GM21619 (cell line): Measurements from ENCODE around the gene RNF115.
"Not testable (repeated sequence)": the region's sequence is repeated elsewhere in the genome, so short reads cannot be mapped to it uniquely, and the experiment has no call there.

ENCODE experiments used
- ATAC-seq: cut with Tn5 transposase; IDR thresholded peaks from one replicate; pipeline ENCODE4 v1.9.1; 2021; ENCODE audit not compliant: unreplicated experiment

RNF115 gene

DNA sequence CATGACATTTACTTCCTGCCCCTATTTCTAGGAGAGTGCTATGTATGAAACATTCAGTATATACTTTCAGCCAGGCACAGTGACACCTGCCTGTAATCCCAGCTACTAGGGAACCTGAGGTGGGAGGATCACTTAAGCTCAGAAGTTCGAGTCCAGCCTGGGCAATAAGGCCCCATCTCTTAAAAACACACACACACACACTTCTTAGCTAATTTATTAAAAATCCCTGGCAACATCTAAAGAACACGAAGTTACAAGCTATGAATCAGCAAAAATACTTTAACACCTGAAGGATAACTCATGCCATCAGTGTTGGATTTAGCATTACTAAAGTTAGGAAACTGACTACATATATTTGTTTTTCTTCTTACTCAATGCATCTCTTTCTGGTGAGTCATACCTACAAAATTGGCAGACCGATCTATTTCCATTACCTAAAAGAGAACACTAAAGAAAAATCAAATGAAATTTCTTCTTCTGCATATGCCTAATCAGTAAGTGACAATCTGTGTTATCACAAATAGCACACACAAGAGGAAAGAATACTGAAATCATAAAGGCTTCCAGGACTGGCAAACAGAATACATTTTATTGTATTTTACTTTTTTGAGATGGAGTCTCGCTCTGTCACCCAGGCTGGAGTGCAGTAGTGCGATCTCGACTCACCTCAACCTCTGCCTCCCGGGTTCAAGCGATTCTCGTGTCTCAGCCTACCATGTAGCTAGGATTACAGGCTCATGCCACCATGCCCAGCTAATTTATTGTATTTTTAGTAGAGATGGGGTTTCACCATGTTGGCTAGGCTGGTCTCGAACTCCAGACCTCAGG, 41.4 kb downstream of the RNF115 start:
- no peak for ATAC-seq

DNA sequence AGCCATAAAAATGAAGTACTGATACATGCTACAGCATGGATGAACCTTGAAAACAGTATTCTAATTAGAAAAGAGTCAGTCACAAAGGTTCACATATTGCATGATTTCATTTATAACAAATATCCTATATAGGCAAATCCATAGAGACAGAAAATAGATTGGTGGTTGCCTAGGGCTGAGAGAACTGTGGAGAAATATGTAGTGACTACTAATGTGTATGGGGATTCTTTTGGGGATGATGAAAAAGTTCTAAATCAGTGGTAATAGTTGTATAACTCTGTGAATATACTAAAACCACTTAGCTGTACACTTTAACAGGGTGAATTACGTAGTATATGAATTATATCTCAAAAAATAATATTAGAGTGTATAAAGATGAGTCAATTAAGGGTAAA, 45.8 kb downstream of the RNF115 start:
- ATAC-seq, result no peak

DNA sequence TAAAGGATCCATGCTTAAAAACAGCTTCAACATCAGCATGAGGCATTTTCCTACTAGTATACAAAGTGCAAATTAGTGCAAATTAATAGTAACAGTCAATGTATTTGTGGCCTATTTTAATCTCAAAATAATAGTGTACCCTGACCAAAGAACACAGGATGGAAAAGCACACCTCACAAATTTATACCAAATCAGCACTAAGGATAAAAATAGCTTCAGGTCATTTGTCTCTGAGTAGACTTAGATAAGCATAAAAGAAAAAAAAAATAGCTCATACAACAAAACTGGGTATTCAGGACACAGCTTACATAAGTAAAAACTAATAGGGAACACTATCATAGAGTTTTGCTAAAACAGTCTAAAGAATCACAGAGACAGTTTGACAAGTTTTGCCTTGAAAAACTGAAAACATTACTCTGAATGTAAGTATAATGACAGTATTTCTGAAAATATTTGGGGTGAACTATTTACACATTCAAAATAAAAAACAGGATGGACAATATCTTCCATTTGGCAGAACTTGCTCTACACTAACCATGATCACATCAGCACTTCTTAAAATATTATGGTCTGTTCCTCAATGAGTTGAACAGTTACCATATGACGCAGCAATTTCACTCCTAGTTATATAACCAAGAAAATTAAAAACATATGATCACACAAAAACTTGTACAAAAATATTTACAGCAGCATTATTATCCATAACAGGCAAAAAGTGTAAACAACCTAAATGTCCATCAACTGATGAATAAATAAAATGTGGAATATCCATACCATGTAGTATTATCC, 46.3 kb downstream of the RNF115 start:
- ATAC-seq, result no peak

DNA sequence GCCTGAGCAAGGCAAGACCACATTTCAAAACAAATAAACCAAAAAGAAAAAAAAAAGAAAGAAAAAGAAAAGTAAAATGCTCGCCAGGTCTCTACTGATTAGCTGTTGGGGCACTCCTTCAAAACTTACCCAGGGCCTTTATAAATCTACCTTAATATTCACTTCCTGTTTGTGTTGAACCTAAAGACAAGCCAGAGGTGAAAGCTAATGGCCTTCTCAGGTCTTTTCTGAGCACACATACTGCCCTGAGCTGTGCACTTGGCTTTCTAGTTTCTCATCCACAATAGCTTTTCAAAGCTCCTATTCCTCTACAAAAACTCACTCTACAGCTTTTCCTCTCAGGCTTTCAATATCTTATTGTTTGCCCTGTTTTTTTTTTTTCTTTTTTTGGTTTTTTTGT, 50.5 kb downstream of the RNF115 start:
- no peak for ATAC-seq

DNA sequence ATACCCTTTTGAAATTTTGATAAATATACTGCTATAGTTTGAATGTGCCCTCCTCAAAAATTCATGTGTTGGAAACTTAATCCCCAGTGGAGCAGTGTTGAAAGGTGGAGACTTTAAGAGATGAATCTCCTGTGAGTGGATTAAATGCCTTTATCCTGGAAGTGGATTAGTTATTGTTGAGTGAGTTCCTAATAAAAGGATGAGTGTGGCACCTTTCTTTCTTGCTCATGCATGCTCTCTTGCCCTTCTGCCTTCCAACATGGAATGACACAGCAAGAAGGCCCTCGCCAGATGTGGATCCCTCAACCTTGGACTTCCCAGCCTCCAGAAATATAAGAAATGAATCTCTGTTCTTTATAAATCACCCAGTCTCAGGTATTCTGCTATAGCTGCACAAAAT, 52.8 kb downstream of the RNF115 start:
- no peak for ATAC-seq

DNA sequence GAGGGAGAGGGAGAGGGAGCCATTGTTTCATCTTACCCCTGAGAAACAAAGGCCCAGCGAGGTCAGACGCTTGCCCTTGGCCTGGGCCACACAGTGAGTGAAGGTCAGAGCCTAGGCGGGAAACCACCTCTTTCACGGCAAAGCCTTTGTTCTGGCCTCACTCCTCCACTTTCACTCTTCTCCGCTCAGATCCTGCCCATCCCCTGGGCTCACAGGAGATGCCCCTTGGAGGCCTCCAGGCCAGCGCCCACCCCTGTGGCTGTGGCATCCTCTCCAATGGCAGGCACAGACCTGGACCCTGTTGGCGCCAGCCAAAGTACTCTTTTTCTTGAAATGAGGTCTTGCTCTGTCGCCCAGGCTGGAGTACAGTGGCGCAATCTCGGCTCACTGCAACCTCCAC, 55.9 kb downstream of the RNF115 start:
- ATAC-seq, result not testable (repeated sequence)

DNA sequence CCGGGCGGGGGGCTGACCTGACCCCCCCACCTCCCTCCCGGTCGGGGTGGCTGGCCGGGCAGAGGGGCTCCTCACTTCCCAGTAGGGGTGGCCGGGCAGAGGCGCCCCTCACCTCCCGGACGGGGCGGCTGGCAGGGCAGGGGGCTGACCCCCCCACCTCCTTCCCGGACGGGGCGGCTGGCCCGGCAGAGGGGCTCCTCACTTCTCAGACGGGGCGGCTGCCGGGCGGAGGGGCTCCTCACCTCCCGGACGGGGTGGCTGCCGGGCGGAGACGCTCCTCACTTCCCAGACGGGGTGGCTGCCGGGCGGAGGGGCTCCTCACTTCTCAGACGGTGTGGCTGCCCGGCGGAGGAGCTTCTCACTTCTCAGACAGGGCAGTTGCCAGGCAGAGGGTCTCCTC, 57.0 kb downstream of the RNF115 start:
- ATAC-seq, result not testable (repeated sequence)

DNA sequence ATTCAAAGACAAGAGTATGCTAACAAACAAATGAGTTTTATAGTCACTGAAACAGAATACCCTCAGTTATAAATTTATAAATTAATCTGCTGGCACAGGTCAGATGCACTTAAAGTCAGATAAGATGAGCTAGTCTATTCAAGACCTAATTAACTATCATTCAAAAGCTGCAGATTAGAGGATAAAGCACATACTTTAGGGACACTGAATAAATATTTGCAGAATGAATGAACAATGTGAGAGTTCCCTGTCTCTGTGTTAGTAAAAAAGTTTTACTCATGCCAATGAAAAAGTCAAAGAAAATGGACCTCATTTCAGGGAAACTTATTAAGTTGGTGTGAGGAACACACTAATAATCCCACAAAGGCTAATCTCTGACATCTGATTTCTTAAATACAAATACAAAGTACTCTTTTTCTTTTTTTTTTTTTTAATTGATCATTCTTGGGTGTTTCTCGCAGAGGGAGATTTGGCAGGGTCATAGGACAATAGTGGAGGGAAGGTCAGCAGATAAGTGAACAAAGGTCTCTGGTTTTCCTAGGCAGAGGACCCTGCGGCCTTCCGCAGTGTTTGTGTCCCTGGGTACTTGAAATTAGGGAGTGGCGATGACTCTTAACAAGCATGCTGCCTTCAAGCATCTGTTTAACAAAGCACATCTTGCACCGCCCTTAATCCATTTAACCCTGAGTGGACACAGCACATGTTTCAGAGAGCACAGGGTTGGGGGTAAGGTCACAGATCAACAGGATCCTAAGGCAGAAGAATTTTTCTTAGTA, 58.1 kb downstream of the RNF115 start:
- ATAC-seq, result not testable (repeated sequence)

DNA sequence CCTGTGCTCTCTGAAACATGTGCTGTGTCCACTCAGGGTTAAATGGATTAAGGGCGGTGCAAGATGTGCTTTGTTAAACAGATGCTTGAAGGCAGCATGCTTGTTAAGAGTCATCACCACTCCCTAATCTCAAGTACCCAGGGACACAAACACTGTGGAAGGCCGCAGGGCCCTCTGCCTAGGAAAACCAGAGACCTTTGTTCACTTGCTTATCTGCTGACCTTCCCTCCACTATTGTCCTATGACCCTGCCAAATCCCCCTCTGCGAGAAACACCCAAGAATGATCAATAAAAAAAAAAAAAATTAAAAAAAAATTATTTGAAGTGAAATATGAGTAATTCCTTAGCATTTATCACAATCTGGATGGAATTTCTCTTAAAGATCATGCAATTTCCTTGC, 58.8 kb downstream of the RNF115 start:
- ATAC-seq, result not testable (repeated sequence)

DNA sequence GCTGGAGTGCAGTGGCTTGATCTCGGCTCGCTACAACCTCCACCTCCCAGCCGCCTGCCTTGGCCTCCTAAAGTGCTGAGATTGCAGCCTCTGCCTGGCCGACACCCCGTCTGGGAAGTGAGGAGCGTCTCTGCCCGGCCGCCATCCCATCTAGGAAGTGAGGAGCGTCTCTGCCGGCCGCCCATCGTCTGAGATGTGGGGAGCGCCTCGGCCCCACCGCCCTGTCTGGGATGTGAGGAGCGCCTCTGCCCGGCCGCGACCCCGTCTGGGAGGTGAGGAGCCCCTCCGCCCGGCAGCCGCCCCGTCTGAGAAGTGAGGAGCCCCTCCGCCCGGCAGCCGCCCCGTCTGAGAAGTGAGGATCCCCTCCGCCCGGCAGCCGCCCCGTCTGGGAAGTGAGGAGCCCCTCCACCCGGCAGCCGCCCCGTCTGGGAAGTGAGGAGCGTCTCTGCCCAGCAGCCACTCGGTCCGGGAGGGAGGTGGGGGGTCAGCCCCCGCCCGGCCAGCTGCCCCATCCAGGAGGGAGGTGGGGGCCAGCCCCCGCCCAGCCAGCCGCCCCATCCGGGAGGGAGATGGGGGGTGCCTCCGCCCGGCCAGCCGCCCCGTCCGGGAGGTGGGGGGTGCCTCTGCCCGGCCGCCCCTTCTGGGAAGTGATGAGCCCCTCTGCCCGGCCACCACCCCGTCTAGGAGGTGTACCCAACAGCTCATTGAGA, 59.5 kb downstream of the RNF115 start:
- ATAC-seq, result not testable (repeated sequence)

DNA sequence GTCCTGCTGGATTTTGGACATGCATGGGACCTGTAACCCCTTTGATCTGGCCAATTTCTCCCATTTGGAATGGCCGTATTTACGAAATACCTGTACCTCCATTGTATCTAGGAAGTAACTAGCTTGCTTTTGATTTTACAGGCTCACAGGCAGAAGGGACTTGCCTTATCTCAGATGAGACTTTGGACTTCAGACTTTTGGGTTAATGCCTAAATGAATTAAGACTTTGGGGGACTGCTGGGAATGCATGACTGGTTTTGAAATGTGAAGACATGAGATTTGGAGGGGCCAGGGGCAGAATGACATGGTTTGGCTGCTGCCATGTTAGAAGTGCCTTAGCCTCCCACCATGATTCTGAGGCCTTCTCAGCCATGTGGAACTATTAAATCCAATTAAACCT, 61.9 kb downstream of the RNF115 start:
- not testable (repeated sequence) for ATAC-seq

DNA sequence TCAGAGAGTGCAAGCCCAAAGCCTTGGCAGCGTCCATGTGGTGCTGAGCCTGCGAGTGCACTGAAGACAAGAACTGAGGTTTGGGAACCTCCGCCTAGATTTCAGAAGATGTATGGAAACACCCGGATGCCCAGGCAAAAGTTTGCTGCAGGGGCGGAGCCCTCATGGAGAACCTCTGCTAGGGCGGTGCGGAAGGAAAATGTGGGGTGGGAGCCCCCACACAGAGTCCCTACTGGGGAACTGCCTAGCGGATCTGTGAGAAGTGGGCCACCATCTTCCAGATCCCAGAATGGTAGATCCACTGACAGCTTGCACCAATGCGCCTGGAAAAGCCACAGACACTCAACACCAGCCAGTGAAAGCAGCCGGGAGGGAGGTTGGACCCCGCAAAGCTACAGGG, 62.4 kb downstream of the RNF115 start:
- not testable (repeated sequence) for ATAC-seq

DNA sequence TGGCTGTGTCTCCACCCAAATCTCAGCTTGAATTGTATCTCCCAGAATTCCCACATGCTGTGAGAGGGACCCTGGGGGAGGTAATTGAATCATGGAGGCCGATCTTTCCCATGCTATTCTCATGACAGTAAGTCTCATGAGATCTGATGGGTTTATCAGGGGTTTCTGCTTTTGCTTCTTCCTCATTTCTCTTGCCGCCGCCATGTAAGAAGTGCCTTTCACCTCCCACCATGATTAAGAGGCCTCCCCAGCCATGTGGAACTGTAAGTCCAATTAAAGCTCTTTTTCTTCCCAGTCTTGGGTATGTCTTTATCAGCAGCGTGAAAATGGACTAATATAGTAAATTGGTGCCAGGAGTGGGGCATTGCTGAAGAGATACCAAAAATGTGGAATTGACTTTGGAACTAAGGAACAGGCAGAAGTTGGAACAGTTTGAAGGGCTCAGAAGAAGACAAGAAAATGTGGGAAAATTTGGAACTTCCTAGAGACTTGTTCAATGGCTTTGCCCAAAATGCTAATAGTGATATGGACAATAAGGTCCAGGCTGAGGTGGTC, 63.4 kb downstream of the RNF115 start:
- not testable (repeated sequence) for ATAC-seq

DNA sequence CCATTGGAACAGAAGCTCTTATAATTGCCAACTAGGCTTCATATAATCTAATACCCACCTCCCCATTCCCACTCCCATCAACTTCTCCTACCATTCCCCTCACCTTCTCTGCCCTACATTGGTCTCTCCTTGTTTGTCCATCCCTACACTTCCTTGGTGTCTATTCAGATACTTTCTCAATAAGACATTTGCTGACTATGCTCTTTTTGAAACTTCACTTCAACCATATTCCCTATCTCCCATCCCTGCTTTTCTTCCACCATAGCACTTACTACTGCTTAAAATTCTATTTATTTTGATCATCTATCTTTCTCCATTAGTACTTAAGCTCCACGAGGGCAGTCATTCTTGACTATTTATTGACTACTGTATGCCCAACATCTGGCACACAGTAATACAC, 64.2 kb downstream of the RNF115 start:
- no peak for ATAC-seq

DNA sequence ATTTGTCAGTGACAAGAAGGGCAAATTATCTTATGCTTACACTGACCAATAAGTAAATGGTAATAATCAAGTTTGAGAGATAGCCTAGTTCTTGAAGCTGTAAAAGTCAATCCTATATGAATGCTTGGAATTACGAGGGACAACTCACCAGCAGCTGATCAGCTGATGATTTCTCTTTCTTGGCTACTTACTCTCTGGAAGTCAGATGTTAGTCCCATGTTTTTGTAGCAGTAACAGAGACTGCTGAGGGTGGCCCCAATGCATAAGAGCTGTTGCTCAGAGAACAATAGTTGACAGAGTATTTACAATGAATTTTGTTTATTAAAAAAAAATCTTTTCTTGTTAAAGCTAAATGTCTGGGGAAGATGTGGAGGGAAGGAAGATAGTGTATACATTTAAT, 65.3 kb downstream of the RNF115 start:
- ATAC-seq, result no peak

DNA sequence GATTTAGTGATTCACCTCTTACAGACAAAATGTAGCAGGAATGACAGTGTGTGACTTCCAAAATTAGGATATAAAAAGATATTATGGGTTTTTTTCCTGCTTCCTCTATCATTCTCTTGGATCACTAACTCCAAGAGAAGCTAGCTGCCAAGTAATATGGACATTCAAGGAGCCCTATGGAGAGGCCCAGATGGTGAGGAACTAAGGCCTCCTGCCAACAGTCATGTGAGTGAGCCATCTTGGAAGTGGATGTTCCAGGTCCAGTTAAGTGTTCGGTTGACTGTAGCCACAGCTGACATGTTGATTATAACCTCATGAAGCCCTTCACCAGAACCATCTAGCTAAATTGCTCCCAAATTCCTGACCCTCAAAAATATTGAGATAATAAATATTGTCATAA, 65.8 kb downstream of the RNF115 start:
- ATAC-seq, result no peak

DNA sequence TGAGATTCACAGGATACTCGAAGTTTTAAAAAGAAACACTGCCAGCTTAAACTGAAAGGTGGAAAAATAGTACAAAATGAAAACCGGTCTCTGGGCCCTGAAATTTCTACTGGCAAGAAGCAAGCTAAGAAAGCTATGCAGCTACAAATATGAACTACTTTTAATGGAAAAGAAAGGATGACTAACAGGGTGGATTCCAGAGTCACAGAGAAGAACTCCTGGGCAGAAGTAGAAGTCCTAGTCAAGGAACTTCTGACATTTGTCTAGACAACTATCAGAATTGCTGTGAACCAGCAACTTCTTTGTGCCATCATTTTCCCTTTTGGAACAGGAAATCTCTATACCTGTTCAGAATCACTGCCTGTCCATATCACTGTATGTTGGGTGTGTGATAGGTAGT, 66.5 kb downstream of the RNF115 start:
- ATAC-seq, result no peak

DNA sequence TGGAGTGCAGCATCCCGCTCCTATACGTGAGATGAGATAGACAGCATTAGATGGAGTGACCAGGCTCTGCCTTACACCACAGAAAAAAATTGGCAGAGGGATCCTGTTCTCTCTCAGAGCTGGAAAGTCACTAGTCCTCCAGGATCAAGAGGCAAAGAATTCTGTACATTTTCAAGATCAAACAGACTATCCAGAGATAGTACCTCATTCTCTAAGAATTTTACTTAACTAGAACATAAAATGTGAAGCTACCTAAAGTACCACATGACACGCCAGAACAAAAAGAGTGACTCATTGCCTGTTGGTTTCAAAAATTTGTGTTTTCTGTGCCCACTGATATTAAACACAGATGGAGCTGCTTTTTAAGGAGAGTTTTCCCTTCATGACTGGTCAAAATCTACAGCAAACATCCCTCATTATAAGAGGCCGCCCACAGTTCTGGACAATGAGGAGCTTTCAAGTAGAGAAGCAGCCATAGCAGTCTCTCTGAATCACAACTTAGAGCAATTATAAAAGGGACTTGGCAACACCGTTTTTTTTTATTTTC, 72.3 kb downstream of the RNF115 start:
- ATAC-seq, result no peak

DNA sequence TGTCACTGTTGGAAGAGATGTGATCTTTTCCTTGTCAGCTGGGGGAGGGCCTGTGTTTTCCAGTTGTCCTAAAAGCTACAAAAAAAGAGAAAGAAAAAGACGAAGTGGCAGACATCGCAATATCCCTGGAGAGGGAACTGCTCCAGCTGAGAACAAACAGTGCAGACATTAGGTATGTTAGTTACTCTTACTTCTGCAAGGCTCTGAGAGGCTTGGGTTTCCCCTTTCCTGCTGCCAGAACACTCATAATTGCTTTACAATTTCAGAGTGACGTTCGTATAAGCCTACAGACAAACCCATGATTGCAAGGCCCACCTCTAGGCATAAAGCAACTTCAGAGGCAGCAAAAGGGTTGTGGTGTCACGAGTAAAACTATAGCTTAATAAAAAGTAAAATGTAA, 73.5 kb downstream of the RNF115 start:
- ATAC-seq, result no peak
